HCT116 (cell line): Measurements from ENCODE around the gene SIRPB2. TPM values are rescaled to one million over a fixed set of nuclear protein-coding genes. Genes with fewer than 3 reads are reported as not detected.

Experiments used
- ATAC-seq: fragments of 200-7000 bp; cut with Tn5 transposase; 2 replicates; pipeline ENCODE4 v1.9.1; 2020; ENCODE audit warnings: mild to moderate bottlenecking, moderate library complexity
- BruUV-seq: library from RNA; stranded (reverse); fragments of 400-500 nt; replicated peaks from 2 replicates; lab custom pipeline; 2021; lab: Mats Ljungman, UMichigan
- CTCF ChIA-PET: fragments of 300-600 bp; sonication (Branson Sonifier 250); formaldehyde crosslinking; loops from one replicate; lab custom pipeline; 2021; ENCODE audit warnings: antibody characterized with exemption; lab: Charles Lee
- POLR2A ChIA-PET: fragments of 300-600, 350-600 bp; sonication (Branson Sonifier 250); formaldehyde crosslinking; loops from one replicate; lab custom pipeline; 2021; ENCODE audit warnings: antibody characterized with exemption; lab: Charles Lee
- RAD21 ChIA-PET, 2 experiments: fragments of 300-600 bp; sonication (Branson Sonifier 250); formaldehyde crosslinking; loops; one replicate each; lab custom pipeline; 2023; ENCODE audit warnings: low total read pairs in 2 of 2; ENCODE audit not compliant: uncharacterized antibody in 2 of 2, unreplicated experiment in 2 of 2, low non-redundant PET in 1 of 2; lab: Charles Lee
- DNase-seq: peaks from one replicate; pipeline ENCODE4 v3.0.0-alpha.2; 2010; ENCODE audit warnings: low read depth, low spot score
- H2AFZ ChIP-seq: fragments of 200-600 bp; shearing (Covaris generic), sonication (generic); 2 replicates; pipeline ENCODE4 v1.6.1; 2017; ENCODE audit warnings: low read depth, mixed run types, mixed read lengths, antibody characterized with exemption, low read length; ENCODE audit not compliant: poor library complexity, severe bottlenecking
- H3K27ac ChIP-seq: 2 replicates; pipeline ENCODE4 v1.5.1; 2012; ENCODE audit warnings: low read depth, low read length
- H3K27me3 ChIP-seq: fragments of 200-600 bp; sonication (generic); 2 replicates; pipeline ENCODE4 v1.6.1; 2016; ENCODE audit warnings: mixed run types, low read length, mixed read lengths; ENCODE audit not compliant: insufficient read depth
- H3K36me3 ChIP-seq, 2 experiments: fragments of 200-500 bp in 1 of 2; fragments of 200-600 bp in 1 of 2; sonication (Bioruptor generic) in 1 of 2; sonication (generic) in 1 of 2; 2 replicates each; pipeline versions ENCODE4 v1.5.1 to v1.6.1; 2014 to 2016; ENCODE audit warnings: low read length in 2 of 2, inconsistent platforms in 1 of 2, mixed read lengths in 1 of 2, mixed run types in 1 of 2; ENCODE audit not compliant: insufficient read depth in 2 of 2, control insufficient read depth in 1 of 2
- H3K4me1 ChIP-seq, 2 experiments: fragments of 200-600 bp in 1 of 2; sonication (generic) in 1 of 2; 2 replicates each; pipeline versions ENCODE4 v1.5.1 to v1.6.1; 2012 to 2017; ENCODE audit warnings: low read length in 2 of 2, inconsistent platforms in 1 of 2, mild to moderate bottlenecking in 1 of 2, mixed read lengths in 1 of 2, mixed run types in 1 of 2, moderate library complexity in 1 of 2; ENCODE audit not compliant: insufficient read depth in 2 of 2, control insufficient read depth in 1 of 2
- H3K4me2 ChIP-seq: fragments of 200-600 bp; sonication (generic); 2 replicates; pipeline ENCODE4 v1.6.1; 2017; ENCODE audit warnings: mixed run types, low read length, mixed read lengths
- H3K4me3 ChIP-seq, 2 experiments: fragments of 200-600 bp in 1 of 2; sonication (generic) in 1 of 2; replicated peaks in 1 of 2; 2 replicates each; pipeline ENCODE4 v1.5.1; 2011 to 2016; ENCODE audit warnings: low read length in 2 of 2, control low read depth in 1 of 2, low read depth in 1 of 2, mild to moderate bottlenecking in 1 of 2, mixed read lengths in 1 of 2, mixed run types in 1 of 2
- H3K79me2 ChIP-seq: fragments of 200-600 bp; sonication (generic); 2 replicates; pipeline ENCODE4 v1.6.1; 2017; ENCODE audit warnings: mild to moderate bottlenecking, mixed run types, low read length, moderate library complexity, mixed read lengths; ENCODE audit not compliant: insufficient read depth
- H3K9ac ChIP-seq: fragments of 200-600 bp; sonication (generic); 2 replicates; pipeline ENCODE4 v1.6.1; 2016; ENCODE audit warnings: low read length, mixed read lengths
- H3K9me2 ChIP-seq: fragments of 200-600 bp; sonication (generic), shearing (Covaris generic); 2 replicates; pipeline ENCODE4 v1.6.1; 2017; ENCODE audit warnings: mixed run types, mild to moderate bottlenecking, moderate library complexity; ENCODE audit not compliant: insufficient read depth
- H3K9me3 ChIP-seq, 2 experiments: fragments of 200-500 bp in 1 of 2; fragments of 200-600 bp in 1 of 2; sonication (Bioruptor generic) in 1 of 2; sonication (generic) in 1 of 2; 2 replicates each; pipeline ENCODE4 v1.6.1; 2014 to 2017; ENCODE audit warnings: low read length in 2 of 2, mixed read lengths in 2 of 2, inconsistent platforms in 1 of 2, low read depth in 1 of 2, mild to moderate bottlenecking in 1 of 2, mixed run types in 1 of 2, moderate library complexity in 1 of 2; ENCODE audit not compliant: control insufficient read depth in 1 of 2, insufficient read depth in 1 of 2
- H4K20me1 ChIP-seq: fragments of 200-600 bp; sonication (generic), shearing (Covaris generic); 2 replicates; pipeline ENCODE4 v1.6.1; 2017; ENCODE audit warnings: mixed run types, mild to moderate bottlenecking, moderate library complexity; ENCODE audit not compliant: insufficient read depth
- CBX3 ChIP-seq: IDR thresholded peaks from 2 replicates; pipeline ENCODE4 v1.6.1; 2012; ENCODE audit warnings: low read depth
- EZH2phosphoT487 ChIP-seq: fragments of 200-600 bp; IDR thresholded peaks from 2 replicates; pipeline ENCODE4 v1.6.1; 2018; ENCODE audit warnings: antibody characterized with exemption, borderline replicate concordance
- FOSL1 ChIP-seq: IDR thresholded peaks from 2 replicates; pipeline ENCODE4 v1.6.1; 2012; ENCODE audit warnings: low read depth
- JUND ChIP-seq: IDR thresholded peaks from 2 replicates; pipeline ENCODE4 v1.6.1; 2012
- POLR2A ChIP-seq: IDR thresholded peaks from 2 replicates; pipeline ENCODE4 v1.7.0; 2011; ENCODE audit warnings: borderline replicate concordance; ENCODE audit not compliant: insufficient read depth, insufficient read length; ENCODE audit errors: extremely low read depth
- POLR2AphosphoS5 ChIP-seq: IDR thresholded peaks from 2 replicates; pipeline ENCODE4 v1.6.1; 2011; ENCODE audit warnings: mild to moderate bottlenecking, low read depth, low read length, moderate library complexity
- RAD21 ChIP-seq: IDR thresholded peaks from 2 replicates; pipeline ENCODE4 v1.6.1; 2012; ENCODE audit warnings: low read depth, mild to moderate bottlenecking
- SIN3A ChIP-seq: IDR thresholded peaks from 2 replicates; pipeline ENCODE4 v1.6.1; 2012; ENCODE audit warnings: low read depth
- SP1 ChIP-seq: IDR thresholded peaks from 2 replicates; pipeline ENCODE4 v1.6.1; 2012; ENCODE audit warnings: low read depth
- YY1 ChIP-seq: IDR thresholded peaks from 2 replicates; pipeline ENCODE4 v1.6.1; 2011; ENCODE audit warnings: low read length, low read depth, moderate library complexity, mild to moderate bottlenecking; ENCODE audit not compliant: insufficient replicate concordance; ENCODE audit errors: extremely low read depth
- ZFX ChIP-seq: fragments of 450-650 bp; IDR thresholded peaks from 2 replicates; pipeline ENCODE4 v1.6.1; 2017
- ZNF274 ChIP-seq: fragments of 200-500 bp; sonication (Bioruptor generic); IDR thresholded peaks from 2 replicates; pipeline ENCODE4 v1.6.1; 2014; ENCODE audit warnings: mild to moderate bottlenecking, low read depth, low read length, inconsistent platforms
- intact Hi-C: fragments of 100-400 bp; cut with micrococcal nuclease; formaldehyde crosslinking; loops from 2 replicates; pipeline ENCODE4 v1.10.0; 2022
- total RNA-seq: library from RNA; stranded (reverse); gene quantifications from one replicate; pipeline ENCODE4 v1.2.1, GENCODE V29; 2021; ENCODE audit not compliant: unreplicated experiment
- TF ChIP-seq, protein P1 (sequence below): IDR thresholded peaks from 2 replicates; pipeline ENCODE4 v1.6.1; 2012; ENCODE audit warnings: low read depth
- TF ChIP-seq, protein P2 (sequence below): IDR thresholded peaks from 2 replicates; pipeline ENCODE4 v1.6.1; 2012
- TF ChIP-seq, protein P3 (sequence below), 3 experiments: fragments of 200-600 bp in 1 of 3; sonication (generic) in 1 of 3; IDR thresholded peaks in 2 of 3; conservative IDR thresholded peaks in 1 of 3; 2 replicates each; pipeline ENCODE4 v1.5.1; 2012 to 2017; ENCODE audit warnings: low read depth in 2 of 3, low read length in 2 of 3, antibody characterized with exemption in 1 of 3, borderline replicate concordance in 1 of 3, control low read depth in 1 of 3, mild to moderate bottlenecking in 1 of 3, mixed read lengths in 1 of 3, mixed run types in 1 of 3, moderate library complexity in 1 of 3; ENCODE audit not compliant: insufficient read depth in 1 of 3
- TF ChIP-seq, protein P4 (sequence below): IDR thresholded peaks from 2 replicates; pipeline ENCODE4 v1.6.1; 2012

SIRPB2 gene
- total RNA-seq, 1 experiment from 2014 or later: not detected

DNA sequence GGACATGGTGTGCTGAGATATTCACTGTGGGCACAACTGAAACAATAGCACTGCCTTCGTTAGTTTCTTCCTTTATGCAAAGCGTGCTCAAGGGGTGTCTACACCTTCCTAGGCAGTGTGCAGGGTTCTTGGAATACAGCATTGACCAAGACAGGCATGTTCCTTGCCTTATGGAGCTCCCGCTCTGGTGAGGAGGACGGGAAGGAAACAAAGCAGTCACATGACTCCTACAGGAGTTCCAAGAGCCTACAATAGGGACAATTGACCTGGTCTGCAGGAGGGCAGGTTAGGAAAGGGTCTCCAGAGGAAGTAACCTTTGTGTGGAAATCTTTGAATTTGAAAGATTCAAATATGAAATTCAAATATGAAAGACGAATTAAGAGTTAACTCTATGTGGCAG is 25.8 kb upstream of the SIRPB2 start:
- Histone ChIP-seq H3K4me1 (no peaks in the 10 kb centered on the region), H3K4me3 (no peak overlapping the region), H3K79me2 (no peaks in the 10 kb centered on the region), H3K4me2 (no peak overlapping the region), H3K36me3 (no peaks in the 10 kb centered on the region), H3K27ac (no peak overlapping the region), H3K9me2 (no peaks in the 10 kb centered on the region), H4K20me1 (no peaks in the 10 kb centered on the region), H2AFZ (no peak overlapping the region), H3K9ac (no peak overlapping the region), H3K27me3 (peaks cover 29% of the 10 kb centered on the region; the same call in 1 of the 2 replicates), H3K9me3 (no peaks in the 10 kb centered on the region)
- ChIA-PET CTCF (interaction anchor here (1.4 kb wide), 1 partner anchor 13 kb away, joined by 3 read pairs; no protein-coding TSS in a partner anchor), POLR2A (no interaction called here), RAD21 (no interaction called here)
- DNase-seq (no peak), ATAC-seq (no peak)
- BruUV-seq: no TSS peak
- intact Hi-C loops: no loop called here
- TF ChIP-seq ZNF274: no peak
- no peak for TF ChIP-seq SP1
- TF ChIP-seq, protein P1, sequence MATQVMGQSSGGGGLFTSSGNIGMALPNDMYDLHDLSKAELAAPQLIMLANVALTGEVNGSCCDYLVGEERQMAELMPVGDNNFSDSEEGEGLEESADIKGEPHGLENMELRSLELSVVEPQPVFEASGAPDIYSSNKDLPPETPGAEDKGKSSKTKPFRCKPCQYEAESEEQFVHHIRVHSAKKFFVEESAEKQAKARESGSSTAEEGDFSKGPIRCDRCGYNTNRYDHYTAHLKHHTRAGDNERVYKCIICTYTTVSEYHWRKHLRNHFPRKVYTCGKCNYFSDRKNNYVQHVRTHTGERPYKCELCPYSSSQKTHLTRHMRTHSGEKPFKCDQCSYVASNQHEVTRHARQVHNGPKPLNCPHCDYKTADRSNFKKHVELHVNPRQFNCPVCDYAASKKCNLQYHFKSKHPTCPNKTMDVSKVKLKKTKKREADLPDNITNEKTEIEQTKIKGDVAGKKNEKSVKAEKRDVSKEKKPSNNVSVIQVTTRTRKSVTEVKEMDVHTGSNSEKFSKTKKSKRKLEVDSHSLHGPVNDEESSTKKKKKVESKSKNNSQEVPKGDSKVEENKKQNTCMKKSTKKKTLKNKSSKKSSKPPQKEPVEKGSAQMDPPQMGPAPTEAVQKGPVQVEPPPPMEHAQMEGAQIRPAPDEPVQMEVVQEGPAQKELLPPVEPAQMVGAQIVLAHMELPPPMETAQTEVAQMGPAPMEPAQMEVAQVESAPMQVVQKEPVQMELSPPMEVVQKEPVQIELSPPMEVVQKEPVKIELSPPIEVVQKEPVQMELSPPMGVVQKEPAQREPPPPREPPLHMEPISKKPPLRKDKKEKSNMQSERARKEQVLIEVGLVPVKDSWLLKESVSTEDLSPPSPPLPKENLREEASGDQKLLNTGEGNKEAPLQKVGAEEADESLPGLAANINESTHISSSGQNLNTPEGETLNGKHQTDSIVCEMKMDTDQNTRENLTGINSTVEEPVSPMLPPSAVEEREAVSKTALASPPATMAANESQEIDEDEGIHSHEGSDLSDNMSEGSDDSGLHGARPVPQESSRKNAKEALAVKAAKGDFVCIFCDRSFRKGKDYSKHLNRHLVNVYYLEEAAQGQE: no peak
- no peak for TF ChIP-seq CBX3
- TF ChIP-seq JUND: no peak
- no peak for TF ChIP-seq FOSL1

DNA sequence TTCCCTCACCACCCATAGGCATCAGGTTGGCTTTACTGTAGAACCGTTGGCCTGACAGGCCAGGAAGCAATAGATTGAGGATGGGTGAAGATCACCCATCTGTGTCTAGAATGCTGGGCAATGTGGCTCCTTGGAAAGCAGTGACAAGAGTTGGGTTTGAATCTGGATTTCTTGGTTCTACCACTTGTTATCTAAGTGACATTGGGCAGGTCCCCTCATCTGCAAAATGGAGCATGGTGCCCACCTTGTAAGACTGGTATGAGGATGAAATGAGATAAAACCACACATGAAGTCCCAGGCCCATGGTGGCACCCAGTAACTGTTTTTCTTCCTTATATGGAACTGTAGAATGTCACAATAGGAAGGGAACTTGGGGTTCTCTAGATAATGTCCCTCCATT is 22.6 kb upstream of the SIRPB2 start:
- ChIA-PET POLR2A (no interaction called here), RAD21 (no interaction called here), CTCF (interaction anchor here (1.0 kb wide), 1 partner anchor 10 kb away, joined by 4 read pairs; no protein-coding TSS in a partner anchor)
- no peak for ATAC-seq
- Histone ChIP-seq H3K79me2 (no peaks in the 10 kb centered on the region), H3K4me3 (no peak overlapping the region), H3K9me2 (no peaks in the 10 kb centered on the region), H2AFZ (no peak overlapping the region), H3K4me1 (no peaks in the 10 kb centered on the region), H3K36me3 (no peaks in the 10 kb centered on the region), H3K27me3 (peaks cover 17% of the 10 kb centered on the region; the same call in 1 of the 2 replicates), H3K9me3 (no peaks in the 10 kb centered on the region), H4K20me1 (no peaks in the 10 kb centered on the region), H3K27ac (no peak overlapping the region), H3K9ac (no peak overlapping the region), H3K4me2 (no peak overlapping the region)
- intact Hi-C loops: no loop called here
- no peak for DNase-seq
- BruUV-seq: no TSS peak
- no peak for TF ChIP-seq SIN3A
- TF ChIP-seq SP1: no peak
- no peak for TF ChIP-seq FOSL1
- no peak for TF ChIP-seq JUND
- no peak for TF ChIP-seq POLR2A
- no peak for TF ChIP-seq POLR2AphosphoS5
- TF ChIP-seq EZH2phosphoT487: no peak
- no peak for TF ChIP-seq YY1
- TF ChIP-seq, protein P2, sequence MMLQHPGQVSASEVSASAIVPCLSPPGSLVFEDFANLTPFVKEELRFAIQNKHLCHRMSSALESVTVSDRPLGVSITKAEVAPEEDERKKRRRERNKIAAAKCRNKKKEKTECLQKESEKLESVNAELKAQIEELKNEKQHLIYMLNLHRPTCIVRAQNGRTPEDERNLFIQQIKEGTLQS: no peak
- no peak for TF ChIP-seq CBX3
- TF ChIP-seq, protein P3, sequence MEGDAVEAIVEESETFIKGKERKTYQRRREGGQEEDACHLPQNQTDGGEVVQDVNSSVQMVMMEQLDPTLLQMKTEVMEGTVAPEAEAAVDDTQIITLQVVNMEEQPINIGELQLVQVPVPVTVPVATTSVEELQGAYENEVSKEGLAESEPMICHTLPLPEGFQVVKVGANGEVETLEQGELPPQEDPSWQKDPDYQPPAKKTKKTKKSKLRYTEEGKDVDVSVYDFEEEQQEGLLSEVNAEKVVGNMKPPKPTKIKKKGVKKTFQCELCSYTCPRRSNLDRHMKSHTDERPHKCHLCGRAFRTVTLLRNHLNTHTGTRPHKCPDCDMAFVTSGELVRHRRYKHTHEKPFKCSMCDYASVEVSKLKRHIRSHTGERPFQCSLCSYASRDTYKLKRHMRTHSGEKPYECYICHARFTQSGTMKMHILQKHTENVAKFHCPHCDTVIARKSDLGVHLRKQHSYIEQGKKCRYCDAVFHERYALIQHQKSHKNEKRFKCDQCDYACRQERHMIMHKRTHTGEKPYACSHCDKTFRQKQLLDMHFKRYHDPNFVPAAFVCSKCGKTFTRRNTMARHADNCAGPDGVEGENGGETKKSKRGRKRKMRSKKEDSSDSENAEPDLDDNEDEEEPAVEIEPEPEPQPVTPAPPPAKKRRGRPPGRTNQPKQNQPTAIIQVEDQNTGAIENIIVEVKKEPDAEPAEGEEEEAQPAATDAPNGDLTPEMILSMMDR (IDR thresholded peaks at IDR 0.05 in 2 of 3, conservative IDR thresholded peaks at IDR 0.05 in 1 of 3; ENCODE audit: borderline replicate concordance in 1 of 3, insufficient read depth in 1 of 3, low read depth in 2 of 3, low read length in 2 of 3): no peak
- TF ChIP-seq ZFX: no peak
- no peak for TF ChIP-seq RAD21
- TF ChIP-seq, protein P4, sequence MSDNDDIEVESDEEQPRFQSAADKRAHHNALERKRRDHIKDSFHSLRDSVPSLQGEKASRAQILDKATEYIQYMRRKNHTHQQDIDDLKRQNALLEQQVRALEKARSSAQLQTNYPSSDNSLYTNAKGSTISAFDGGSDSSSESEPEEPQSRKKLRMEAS: no peak
